Suppressor macrophage treated with lipopolysaccharide for 1 hour (primary cell): ENCODE results near the gene NKTR.
"Not testable (repeated sequence)": the region's sequence is repeated elsewhere in the genome, so short reads cannot be mapped to it uniquely, and the experiment has no call there.

Experiments
- DNase-seq, 3 donors: peaks; one replicate each; pipeline ENCODE4 v3.0.0-alpha.2; 2020 to 2022

The NKTR gene

GRCh38 chr3:42597098-42597497 is 3.4 kb upstream of the NKTR start:
- DNase-seq, result not testable (repeated sequence)

- peak; percentile 72 to 80 (median 78) for DNase-seq
Observed at GRCh38 chr3:42600958-42601675, 631 bp downstream of the NKTR start.

- peak in 1 of 3 donors; percentile 6 for DNase-seq
Observed at GRCh38 chr3:42601896-42602581, 1.6 kb downstream of the NKTR start.

DNA sequence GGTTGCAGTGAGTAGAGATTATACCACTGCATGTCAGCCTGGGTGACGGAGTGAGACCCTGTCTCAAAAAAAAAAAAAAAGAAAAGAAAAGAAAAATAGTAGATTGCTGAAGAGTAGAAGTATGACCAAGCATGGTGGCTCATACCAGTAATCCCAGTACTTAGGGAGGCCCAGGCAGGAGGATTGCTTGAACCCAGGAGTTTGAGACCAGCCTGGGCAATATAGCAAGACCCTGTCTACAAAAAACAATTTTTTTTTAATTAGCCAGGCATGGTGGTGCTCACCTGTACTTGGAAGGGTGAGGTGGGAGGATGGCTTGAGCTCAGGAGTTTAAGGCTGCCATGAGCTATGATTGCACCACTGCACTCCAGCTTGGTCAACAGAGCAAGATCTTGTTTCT is 2.5 kb downstream of the NKTR start:
- no peak for DNase-seq

DNA sequence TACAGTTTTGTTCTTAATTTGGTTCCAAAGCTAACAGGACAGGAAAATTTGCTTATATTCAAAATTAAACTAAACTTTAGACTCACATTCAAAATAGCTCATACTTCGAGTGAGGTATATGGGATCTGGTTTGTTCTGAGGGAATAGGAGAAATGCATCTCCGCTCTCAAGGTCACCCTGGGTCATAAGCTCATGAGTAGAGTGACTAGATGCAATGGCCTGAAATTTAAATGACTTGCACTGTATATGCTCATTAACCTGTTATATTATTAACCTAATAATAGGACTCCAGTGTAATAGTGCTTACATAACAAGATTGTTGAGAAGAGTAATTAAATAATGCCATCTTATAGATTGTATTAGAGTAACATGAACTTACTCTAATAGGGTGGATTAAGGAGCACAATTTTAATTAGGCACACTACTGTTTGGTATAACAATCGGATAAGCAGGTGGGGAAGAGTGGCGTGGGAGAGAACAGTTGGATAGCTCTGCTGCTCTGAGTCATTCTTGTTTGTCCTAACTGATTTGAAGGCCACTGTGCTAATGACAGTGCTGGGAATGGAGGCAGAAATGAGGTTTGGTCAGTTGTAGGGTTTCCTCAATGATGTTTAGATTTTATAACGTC is 5.2 kb downstream of the NKTR start:
- DNase-seq, result peak in 1 of 3 donors; percentile 0

GRCh38 chr3:42608581-42608980 is 8.1 kb downstream of the NKTR start:
- DNase-seq, result no peak

- DNase-seq, result no peak
Observed at GRCh38 chr3:42610976-42611375, 10.5 kb downstream of the NKTR start.

DNA sequence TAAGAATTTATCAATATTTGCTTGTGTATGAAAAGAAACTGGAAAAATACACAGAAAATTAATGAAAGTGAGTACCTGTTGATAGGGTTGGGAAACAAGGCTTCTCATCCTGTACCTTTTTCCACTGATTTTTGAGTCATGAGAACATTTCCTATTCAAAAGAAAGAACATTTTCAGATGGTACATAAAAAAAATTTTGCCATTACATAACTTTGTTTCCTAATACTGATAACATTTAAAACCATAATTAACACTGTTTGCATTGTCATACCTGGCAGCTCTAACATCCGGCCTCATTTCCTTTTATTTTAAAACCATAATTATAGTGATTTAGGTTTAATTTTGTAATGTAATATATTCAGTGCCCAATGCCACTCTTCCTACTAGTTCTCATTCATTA is 11.7 kb downstream of the NKTR start:
- DNase-seq, result no peak

GRCh38 chr3:42612928-42613327 is 12.4 kb downstream of the NKTR start:
- no peak for DNase-seq

DNA sequence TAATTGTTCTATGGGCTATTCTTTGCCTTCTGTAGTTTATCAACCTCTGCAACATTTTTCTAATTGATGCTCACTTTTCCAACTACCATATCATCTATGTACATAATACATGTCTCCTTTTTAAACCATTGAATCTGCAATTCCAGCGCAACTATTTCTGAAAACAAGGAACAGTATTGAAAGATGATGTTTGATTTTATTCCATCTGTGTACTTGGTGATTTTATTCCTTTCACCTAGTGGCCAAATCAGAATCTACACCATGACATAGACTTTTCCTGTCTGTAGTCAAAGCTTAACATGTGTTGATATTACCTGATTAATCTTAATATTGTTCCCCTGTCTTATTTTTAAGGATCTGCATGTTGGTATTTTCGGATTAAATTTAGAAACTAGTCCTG is 13.0 kb downstream of the NKTR start:
- DNase-seq, result peak; percentile 12 to 24 (median 21)

- DNase-seq, result no peak
Observed at GRCh38 chr3:42631620-42632019, 31.1 kb downstream of the NKTR start.

DNA sequence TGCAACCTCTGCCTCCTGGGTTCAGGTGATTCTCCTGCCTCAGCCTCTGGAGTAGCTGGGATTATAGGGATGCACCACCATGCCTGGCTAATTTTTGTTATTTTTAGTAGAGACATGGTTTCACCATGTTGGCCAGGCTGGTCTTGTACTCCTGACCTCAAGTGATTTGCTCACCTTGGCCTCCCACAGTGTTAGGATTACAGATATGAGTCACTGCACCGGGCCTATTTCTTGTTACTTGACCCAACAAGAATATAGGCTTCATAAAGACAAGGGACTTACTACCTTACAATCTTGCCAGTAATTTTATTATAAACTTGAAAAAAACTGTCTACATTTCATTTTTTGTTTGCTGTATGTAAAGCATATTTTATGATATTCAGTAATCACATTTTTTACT is 31.7 kb downstream of the NKTR start:
- DNase-seq, result no peak

- no peak for DNase-seq
Observed at GRCh38 chr3:42633544-42633943, 33.1 kb downstream of the NKTR start.

GRCh38 chr3:42635111-42635510 is 34.6 kb downstream of the NKTR start:
- peak; percentile 63 to 85 (median 82) for DNase-seq

DNA sequence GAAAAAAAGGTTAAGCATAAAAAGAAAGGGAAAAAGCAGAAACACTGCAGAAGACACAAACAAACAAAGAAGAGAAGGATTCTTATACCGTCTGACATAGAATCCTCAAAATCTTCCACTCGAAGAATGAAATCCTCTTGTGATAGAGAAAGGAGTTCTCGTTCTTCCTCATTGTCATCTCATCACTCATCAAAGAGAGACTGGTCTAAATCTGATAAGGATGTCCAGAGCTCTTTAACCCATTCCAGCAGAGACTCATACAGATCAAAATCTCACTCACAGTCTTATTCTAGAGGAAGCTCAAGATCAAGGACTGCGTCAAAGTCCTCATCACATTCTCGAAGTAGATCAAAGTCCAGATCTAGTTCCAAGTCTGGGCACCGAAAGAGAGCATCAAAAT is 36.5 kb downstream of the NKTR start:
- no peak for DNase-seq

- DNase-seq, result no peak
Observed at GRCh38 chr3:42638339-42638842, 37.9 kb downstream of the NKTR start.

- no peak for DNase-seq
Observed at GRCh38 chr3:42639192-42639591, 38.7 kb downstream of the NKTR start.

- no peak for DNase-seq
Observed at GRCh38 chr3:42640129-42640528, 39.6 kb downstream of the NKTR start.

GRCh38 chr3:42640771-42641370 is 40.4 kb downstream of the NKTR start:
- DNase-seq, result no peak

DNA sequence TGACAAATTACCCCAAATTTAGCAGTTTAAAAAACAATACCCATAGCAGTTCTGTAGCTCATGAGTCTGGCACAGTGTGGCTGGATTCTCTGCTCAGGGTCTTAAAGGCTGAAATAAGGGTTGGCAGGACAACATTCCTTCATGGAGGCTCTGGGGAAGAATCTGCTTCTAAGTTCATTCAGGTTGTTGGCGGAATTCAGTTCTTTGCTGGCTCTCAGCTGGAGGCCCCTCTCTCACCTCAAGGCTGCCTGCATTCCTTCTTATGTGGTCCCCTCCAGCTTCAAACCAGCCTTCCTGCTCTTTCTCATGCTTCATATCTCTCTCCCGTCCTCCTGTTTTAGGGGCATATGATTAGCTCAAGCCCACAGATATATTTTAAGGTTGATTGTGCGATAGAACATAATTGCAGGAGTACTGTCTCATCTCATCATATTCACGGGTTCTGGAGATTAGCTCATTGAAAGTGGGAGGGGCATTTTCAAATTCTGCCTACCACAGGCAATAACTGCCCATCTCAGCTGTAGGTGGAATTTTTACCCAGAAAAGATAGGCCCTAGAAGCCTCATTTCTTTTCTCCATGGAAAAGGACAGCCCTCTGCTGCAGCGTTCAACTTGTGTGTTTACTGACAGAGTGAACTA is 47.5 kb downstream of the NKTR start:
- no peak for DNase-seq

- no peak for DNase-seq
Observed at GRCh38 chr3:42649006-42649405, 48.5 kb downstream of the NKTR start.

GRCh38 chr3:42649783-42650182 is 49.3 kb downstream of the NKTR start:
- DNase-seq, result no peak
